Measurements from ENCODE around the gene WWTR1. TPM values are rescaled to one million over a fixed set of nuclear protein-coding genes. Genes with fewer than 3 reads are reported as not detected.

WWTR1 gene
- total and polyA plus RNA-seq, 2 donors (not counting 3 experiments of a cell fraction or from before 2014, with no cell fraction given), result 210 to 341 TPM

- dilution Hi-C loops (cut with MboI; ENCODE audit: extremely low pct_ligation_motif_present, low sequenced_read_pairs) (loop anchor here (25.0 kb wide), 1 partner anchor 231 kb away; no protein-coding TSS in a partner anchor), intact Hi-C loops (cut with micrococcal nuclease) (loop anchor here (1.0 to 2.0 kb wide), 2 partner anchors 48 to 307 kb away; partner anchors contain the start of gene RNF13)
- peaks cover 36% of the 10 kb centered on the region for H3K4me1 ChIP-seq (ENCODE audit: control insufficient read depth, extremely low read depth, insufficient read depth, low read length)
- FAIRE-seq, result peak; percentile 55
- ChIA-PET POLR2A (interaction anchor here (0.8 to 1.3 kb wide), 2 partner anchors 129 to 139 kb away, joined by 3 to 4 read pairs; partner anchors contain the start of gene TM4SF1), CTCF (interaction anchor here (0.9 to 10.4 kb wide), 11 partner anchors 10 to 551 kb away, joined by 3 to 103 read pairs (median 5); partner anchors contain the start of gene COMMD2)
- peak overlapping the region in 1 of 3 experiments; percentile 58 for H3K4me3 ChIP-seq (replicated peaks in 1 of 3; ENCODE audit: insufficient read depth in 1 of 3, low read depth in 1 of 3, low read length in 3 of 3)
- H3K27me3 ChIP-seq (ENCODE audit: control insufficient read depth in 2 of 2, insufficient read depth in 2 of 2, low read length in 2 of 2), result no peaks in the 10 kb centered on the region
- DNase-seq (ENCODE audit: low read depth, low spot score), result peak; percentile 93
- H2AFZ ChIP-seq (ENCODE audit: low read depth, low read length), result no peak overlapping the region
- TF ChIP-seq GATA2 (IDR thresholded peaks at IDR 0.05; ENCODE audit: insufficient read depth, insufficient read length, low read depth, low read length) (peak; percentile 95), MAX (IDR thresholded peaks at IDR 0.05; ENCODE audit: insufficient read depth, insufficient read length) (no peak), POLR2AphosphoS5 (IDR thresholded peaks at IDR 0.05; ENCODE audit: insufficient read depth, low read depth, low read length) (peak; percentile 94), EZH2 (IDR thresholded peaks at IDR 0.05; ENCODE audit: borderline replicate concordance, low read depth, low read length, severe bottlenecking) (no peak), CTCF (IDR thresholded peaks at IDR 0.05; ENCODE audit: extremely low read depth in 1 of 2, insufficient read depth in 1 of 2, low read depth in 1 of 2, low read length in 2 of 2) (no peak), FOS (IDR thresholded peaks at IDR 0.05; ENCODE audit: borderline replicate concordance, insufficient read depth, low read length) (peak; percentile 27), MYC (IDR thresholded peaks at IDR 0.05; ENCODE audit: low read depth, low read length) (no peak), JUN (IDR thresholded peaks at IDR 0.05; ENCODE audit: borderline replicate concordance, insufficient read depth, insufficient read length, low read depth) (peak; percentile 56), POLR2A (IDR thresholded peaks at IDR 0.05; ENCODE audit: low read depth, low read length) (peak; percentile 92)
- H3K27ac ChIP-seq (ENCODE audit: insufficient read depth, low read depth, low read length), result peak overlapping the region; percentile 96
- peak overlapping the region; percentile 97 for H3K4me2 ChIP-seq (ENCODE audit: insufficient read depth, low read length)
- peak overlapping the region; percentile 83 for H3K9ac ChIP-seq (replicated peaks; ENCODE audit: extremely low read depth, insufficient read depth, low read length)
- no peaks in the 10 kb centered on the region for H3K9me1 ChIP-seq (replicated peaks; ENCODE audit: control insufficient read depth, extremely low read depth, insufficient read depth, low read length)
- no peaks in the 10 kb centered on the region for H3K36me3 ChIP-seq (ENCODE audit: control insufficient read depth in 2 of 2, extremely low read depth in 1 of 2, insufficient read depth in 2 of 2, low read length in 2 of 2)
- no peaks in the 10 kb centered on the region for H3K9me3 ChIP-seq (replicated peaks; ENCODE audit: control insufficient read depth, insufficient read depth, low read length)
- BruUV-seq (replicated peaks), result no TSS peak
- no peaks in the 10 kb centered on the region for H3K79me2 ChIP-seq (ENCODE audit: control insufficient read depth, insufficient read depth, low read length)
- H4K20me1 ChIP-seq (replicated peaks; ENCODE audit: control insufficient read depth, extremely low read depth, insufficient read depth, low read length), result no peaks in the 10 kb centered on the region
These were observed 151.3 kb downstream of the WWTR1 start for GRCh38 chr3:149506540-149506939.
